Right renal pelvis (tissue), 4 donors: ENCODE measurements around the gene SPINK13. TPM values are rescaled to one million over a fixed set of nuclear protein-coding genes. Genes with fewer than 3 reads are reported as not detected.
"Not testable (repeated sequence)": the region's sequence is repeated elsewhere in the genome, so short reads cannot be mapped to it uniquely, and the experiment has no call there.

ENCODE experiments used
- DNase-seq, 4 donors: peaks; one replicate each; pipeline ENCODE4 v3.0.0-alpha.2; 2013; ENCODE audit warnings: low read depth in 4 of 4, low spot score in 3 of 4, missing footprints in 1 of 4
- polyA plus RNA-seq, 4 donors: library from polyadenylated mRNA; unstranded; fragments of 120-200 nt; gene quantifications; one replicate each; pipeline ENCODE4 v1.2.1, GENCODE V29; 2013; ENCODE audit not compliant: insufficient read length in 4 of 4

Gene SPINK13
- polyA plus RNA-seq, 4 donors, result 0.31 to 0.58 TPM; not detected in 2

DNA sequence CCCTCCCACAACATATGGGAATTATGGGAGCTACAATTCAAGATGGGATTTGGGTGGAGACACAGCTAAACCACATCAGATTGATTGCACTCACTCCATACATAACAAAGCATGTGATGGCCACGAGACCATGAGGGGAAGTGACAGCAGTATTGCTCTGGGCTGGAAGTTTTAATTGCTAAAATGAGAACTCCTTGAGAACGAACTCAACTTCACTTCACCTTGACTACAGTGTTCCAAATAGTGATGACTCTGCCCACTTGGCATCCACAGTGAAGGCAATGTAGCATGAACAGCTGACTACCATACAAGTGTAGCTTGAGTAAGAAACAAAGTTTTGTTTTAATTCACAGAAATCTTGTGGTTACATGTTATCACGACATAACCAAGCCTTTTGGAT is 42.9 kb downstream of the SPINK13 start:
- DNase-seq, result no peak

GRCh38 chr5:148312153-148312552 is 43.6 kb downstream of the SPINK13 start, which contains the start of gene SPINK7:
Gene SPINK7 (plus strand): TSS chr5:148312423. CDS start chr5:148312484, 61 bp downstream.
- no peak for DNase-seq

DNA sequence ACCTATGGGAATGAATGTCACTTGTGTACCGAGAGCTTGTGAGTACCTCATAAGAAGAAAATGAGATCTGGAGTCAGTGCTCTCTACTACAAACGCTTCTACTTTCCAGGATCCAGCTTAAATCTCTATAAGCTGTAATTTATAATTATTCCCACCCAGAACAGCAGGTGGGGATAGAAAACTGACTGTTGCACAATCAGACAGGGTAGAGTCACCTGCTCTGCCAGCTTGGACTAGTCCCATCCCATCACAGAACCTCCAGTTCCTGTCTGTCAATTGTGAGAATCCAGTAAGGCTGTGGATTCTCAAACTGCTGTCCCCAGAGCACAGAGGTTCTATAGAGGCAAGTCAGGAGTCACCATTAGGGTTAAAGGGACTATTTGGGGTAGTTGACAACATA is 45.6 kb downstream of the SPINK13 start:
- DNase-seq, result no peak

DNA sequence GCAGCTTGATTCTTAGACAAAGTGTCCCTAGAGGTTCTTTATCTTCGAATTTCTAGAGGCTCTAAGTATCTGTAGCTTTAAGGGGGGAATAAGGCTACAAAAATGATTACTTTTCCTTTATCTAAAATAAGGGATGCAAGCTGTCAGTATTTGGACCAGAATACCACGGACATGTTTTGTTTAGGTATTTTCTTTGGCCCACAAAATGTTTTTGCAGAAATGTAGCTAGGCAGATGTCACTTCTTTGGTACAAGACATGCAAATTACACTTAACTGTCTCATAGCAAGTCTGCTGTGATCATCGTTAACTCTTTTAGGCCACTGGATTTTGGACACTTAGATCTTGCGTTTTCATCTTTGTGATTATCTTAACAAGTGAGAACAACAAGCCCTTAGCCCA is 46.1 kb downstream of the SPINK13 start:
- DNase-seq, result no peak

DNA sequence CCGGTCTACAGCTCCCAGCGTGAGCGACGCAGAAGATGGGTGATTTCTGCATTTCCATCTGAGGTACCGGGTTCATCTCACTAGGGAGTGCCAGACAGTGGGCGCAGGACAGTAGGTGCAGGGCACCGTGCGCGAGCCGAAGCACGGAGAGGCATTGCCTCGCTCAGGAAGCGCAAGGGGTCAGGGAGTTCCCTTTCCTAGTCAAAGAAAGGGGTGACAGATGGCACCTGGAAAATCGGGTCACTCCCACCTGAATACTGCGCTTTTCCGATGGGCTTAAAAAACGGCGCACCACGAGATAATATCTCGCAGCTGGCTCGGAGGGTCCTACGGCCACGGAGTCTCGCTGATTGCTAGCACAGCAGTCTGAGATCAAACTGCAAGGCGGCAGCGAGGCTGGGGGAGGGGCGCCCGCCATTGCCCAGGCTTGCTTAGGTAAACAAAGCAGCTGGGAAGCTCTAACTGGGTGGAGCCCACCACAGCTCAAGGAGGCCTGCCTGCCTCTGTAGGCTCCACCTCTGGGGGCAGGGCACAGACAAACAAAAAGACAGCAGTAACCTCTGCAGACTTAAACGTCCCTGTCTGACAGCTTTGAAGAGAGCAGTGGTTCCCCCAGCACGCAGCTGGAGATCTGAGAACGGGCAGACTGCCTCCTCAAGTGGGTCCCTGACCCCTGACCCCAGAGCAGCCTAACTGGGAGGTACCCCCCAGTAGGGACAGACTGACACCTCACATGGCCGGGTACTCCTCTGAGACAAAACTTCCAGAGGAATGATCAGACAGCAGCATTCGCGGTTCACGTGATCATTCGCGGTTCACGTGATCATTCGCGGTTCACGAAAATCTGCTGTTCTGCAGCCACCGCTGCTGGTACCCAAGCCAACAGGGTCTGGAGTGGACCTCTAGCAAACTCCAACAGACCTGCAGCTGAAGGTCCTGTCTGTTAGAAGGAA is 51.7 kb downstream of the SPINK13 start:
- DNase-seq, result not testable (repeated sequence)

DNA sequence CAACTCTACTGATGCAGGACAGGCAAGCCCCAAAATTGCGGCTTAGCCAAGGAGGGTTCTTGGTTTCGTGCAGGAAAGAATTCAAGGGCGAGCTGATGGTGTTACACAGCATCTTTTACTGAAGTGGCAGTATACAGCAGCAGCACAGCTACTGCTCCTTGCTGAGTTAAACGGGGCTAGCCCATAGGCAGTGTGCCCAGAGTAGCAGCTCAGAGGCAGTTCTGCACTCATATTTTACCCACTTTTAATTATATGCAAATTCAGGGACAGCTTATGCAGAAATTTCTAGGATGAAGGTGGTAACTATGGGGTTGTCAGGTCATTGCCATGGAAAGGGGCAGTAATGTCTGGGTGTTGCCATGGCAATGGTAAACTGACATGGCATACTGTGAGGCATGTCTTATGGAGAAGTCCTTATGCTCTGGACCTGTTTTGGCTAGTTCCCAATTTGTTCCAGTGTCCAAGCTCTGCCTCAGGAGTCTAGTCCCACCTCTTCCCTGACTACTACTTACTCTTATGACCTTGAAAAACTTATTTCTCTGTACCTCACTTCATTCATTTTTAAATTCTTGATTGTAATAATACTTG is 64.8 kb downstream of the SPINK13 start:
- no peak for DNase-seq

DNA sequence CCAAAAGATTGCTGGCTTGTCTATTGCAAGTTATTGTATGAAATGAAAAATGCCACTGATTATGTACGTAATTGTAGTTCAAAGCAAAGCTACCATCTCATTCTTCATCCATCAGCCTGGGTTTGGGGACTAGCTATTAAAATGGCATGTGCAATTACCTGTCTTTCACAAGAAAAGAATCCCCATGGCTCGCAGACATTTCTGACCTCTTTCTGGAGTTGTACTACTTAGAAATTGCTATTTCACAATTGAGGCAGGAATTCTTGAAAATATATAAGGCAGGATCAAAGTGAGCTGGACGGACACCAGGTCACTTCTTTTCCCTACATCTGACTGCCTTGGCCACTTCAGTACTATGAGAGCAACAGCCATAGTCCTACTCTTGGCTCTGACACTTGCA is 66.7 kb downstream of the SPINK13 start, which contains the start of gene SPINK9:
TSS of gene SPINK9 (plus strand) at position 301 of the 400 bp plus-strand sequence. CDS start at position 356, 55 bp downstream.
- no peak for DNase-seq

Other genes starting within 250 kb of the SPINK13 start
- gene SPINK5, start 204.8 kb upstream of the SPINK13 start, polyA plus RNA-seq, result under 1 TPM; 0.29 to 0.63 (median 0.38) TPM
- gene SPINK14, start 100.2 kb upstream of the SPINK13 start, polyA plus RNA-seq, result not detected
- gene SPINK6, start 65.8 kb upstream of the SPINK13 start, polyA plus RNA-seq, result not detected
- under 1 TPM in 1 of 4 donors, not detected in 3; 0.12 TPM for gene MARCOL, start 30.3 kb upstream of the SPINK13 start, polyA plus RNA-seq
- gene SPINK7, start 43.6 kb downstream of the SPINK13 start, polyA plus RNA-seq, result under 1 TPM in 3 of 4 donors, not detected in 1; 0.14 to 0.25 (median 0.19) TPM
- gene SPINK9, start 66.8 kb downstream of the SPINK13 start, polyA plus RNA-seq, result under 1 TPM in 2 of 4 donors, not detected in 2; 0.13 to 0.39 TPM
- 10 to 100 TPM; 41.3 to 49.8 (median 44.8) TPM for gene FBXO38, start 115.2 kb downstream of the SPINK13 start, polyA plus RNA-seq